NCI-H82 treated with DMSO at 0.1 percent for 48 hours (cell line): ENCODE results near the gene AIPL1.

ENCODE experiments used
- DNase-seq: peaks from one replicate; lab custom pipeline; 2025; ENCODE audit not compliant: unreplicated experiment; lab: John Stamatoyannopoulos, UW

The AIPL1 gene

GRCh38 chr17:6380915-6381438 lies 53.9 kb downstream of the AIPL1 start:
- no peak for DNase-seq

- DNase-seq: no peak
Measured at GRCh38 chr17:6377906-6378305, 57.0 kb downstream of the AIPL1 start.

- DNase-seq: no peak
Measured at GRCh38 chr17:6376931-6377361, 58.0 kb downstream of the AIPL1 start.

- DNase-seq: no peak
Measured at GRCh38 chr17:6374761-6375312, 60.1 kb downstream of the AIPL1 start.

- DNase-seq: no peak
Measured at GRCh38 chr17:6374271-6374691, 60.6 kb downstream of the AIPL1 start.
